Mucosa of descending colon (tissue), 3 donors: ENCODE data around the gene CTBP1. TPM values are rescaled to one million over a fixed set of nuclear protein-coding genes. Genes with fewer than 3 reads are reported as not detected.

Experiments used
- ATAC-seq: fragments of 200-7000 bp; cut with Tn5 transposase; one replicate; pipeline ENCODE4 v1.9.1; 2020; ENCODE audit warnings: mild to moderate bottlenecking, moderate library complexity
- DNase-seq, 3 donors: peaks; one replicate each; pipeline ENCODE4 v3.0.0-alpha.2; 2020
- H3K36me3 ChIP-seq: fragments of 200-600 bp; one replicate; pipeline ENCODE4 v1.8.0; 2021; ENCODE audit warnings: low read depth, mild to moderate bottlenecking
- H3K4me1 ChIP-seq: fragments of 200-600 bp; one replicate; pipeline ENCODE4 v1.8.0; 2021; ENCODE audit warnings: low read depth, mild to moderate bottlenecking
- H3K4me3 ChIP-seq: fragments of 200-600 bp; one replicate; pipeline ENCODE4 v1.8.0; 2021; ENCODE audit warnings: mild to moderate bottlenecking
- H3K9me3 ChIP-seq: fragments of 200-600 bp; one replicate; pipeline ENCODE4 v1.8.0; 2021; ENCODE audit warnings: mild to moderate bottlenecking
- intact Hi-C, 2 donors: fragments of 100-400 bp; cut with DNase I in 1 of 2; cut with micrococcal nuclease in 1 of 2; formaldehyde crosslinking; loops; one replicate each; pipeline versions ENCODE4 v1.11.0 to v1.11.1; 2022; cut with DNase I, micrococcal nuclease
- total RNA-seq, 3 donors: library from RNA; stranded (reverse); fragmentation: NEBNext Ultra II Directional in 2 of 3; extraction: Animal tissue kit (Norgen Biotek cat#: 25700) in 2 of 3; gene quantifications; one replicate each; pipeline versions ENCODE4 v1.2.1 to v1.2.4, GENCODE V29; 2021 to 2023
- TF ChIP-seq, protein P1 (sequence below): fragments of 200-600 bp; IDR thresholded peaks from one replicate; pipeline ENCODE4 v1.8.0; 2022; ENCODE audit warnings: antibody characterized with exemption, mild to moderate bottlenecking
- donor health status: DM: no; HTN: no; CAD: no; lungs with moderate emphysema.
- donor health status: DM: no; HTN: no; CAD: no.
- donor health status: DM: no; HTN: yes; CAD: no.

Gene CTBP1
- total RNA-seq, 3 donors from 2014 or later, result 151 to 188 (median 168) TPM

DNA sequence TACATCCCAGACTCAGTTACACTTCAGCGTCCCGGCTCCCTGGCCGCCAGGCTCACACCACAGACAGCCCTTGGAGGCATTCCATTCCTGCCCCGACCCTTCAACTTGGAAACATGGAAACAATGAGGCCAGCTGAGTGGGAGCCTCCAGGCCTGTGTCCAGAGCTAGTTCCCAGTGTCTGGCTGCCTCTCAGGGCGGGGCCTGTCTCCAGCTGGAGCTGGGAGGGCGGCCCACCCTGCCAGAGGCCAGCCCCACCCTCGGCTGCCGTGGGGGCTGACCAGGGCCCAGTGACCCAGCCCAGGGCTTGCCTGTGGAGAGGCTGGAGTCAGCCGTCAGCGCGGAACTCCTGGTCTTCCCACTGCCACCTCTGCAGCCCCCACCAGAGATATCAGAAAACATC lies 39.1 kb downstream of the CTBP1 start:
- H3K4me1 ChIP-seq, result peaks cover 40% of the 10 kb centered on the region
- DNase-seq, result peak in 2 of 3 donors; percentile 66 to 82
- peaks cover 9% of the 10 kb centered on the region for H3K36me3 ChIP-seq
- TF ChIP-seq, protein P1, sequence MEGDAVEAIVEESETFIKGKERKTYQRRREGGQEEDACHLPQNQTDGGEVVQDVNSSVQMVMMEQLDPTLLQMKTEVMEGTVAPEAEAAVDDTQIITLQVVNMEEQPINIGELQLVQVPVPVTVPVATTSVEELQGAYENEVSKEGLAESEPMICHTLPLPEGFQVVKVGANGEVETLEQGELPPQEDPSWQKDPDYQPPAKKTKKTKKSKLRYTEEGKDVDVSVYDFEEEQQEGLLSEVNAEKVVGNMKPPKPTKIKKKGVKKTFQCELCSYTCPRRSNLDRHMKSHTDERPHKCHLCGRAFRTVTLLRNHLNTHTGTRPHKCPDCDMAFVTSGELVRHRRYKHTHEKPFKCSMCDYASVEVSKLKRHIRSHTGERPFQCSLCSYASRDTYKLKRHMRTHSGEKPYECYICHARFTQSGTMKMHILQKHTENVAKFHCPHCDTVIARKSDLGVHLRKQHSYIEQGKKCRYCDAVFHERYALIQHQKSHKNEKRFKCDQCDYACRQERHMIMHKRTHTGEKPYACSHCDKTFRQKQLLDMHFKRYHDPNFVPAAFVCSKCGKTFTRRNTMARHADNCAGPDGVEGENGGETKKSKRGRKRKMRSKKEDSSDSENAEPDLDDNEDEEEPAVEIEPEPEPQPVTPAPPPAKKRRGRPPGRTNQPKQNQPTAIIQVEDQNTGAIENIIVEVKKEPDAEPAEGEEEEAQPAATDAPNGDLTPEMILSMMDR, result no peak
- peak; percentile 26 for ATAC-seq
- intact Hi-C loops, result no loop called here
- no peaks in the 10 kb centered on the region for H3K9me3 ChIP-seq
- H3K4me3 ChIP-seq, result no peak overlapping the region

DNA sequence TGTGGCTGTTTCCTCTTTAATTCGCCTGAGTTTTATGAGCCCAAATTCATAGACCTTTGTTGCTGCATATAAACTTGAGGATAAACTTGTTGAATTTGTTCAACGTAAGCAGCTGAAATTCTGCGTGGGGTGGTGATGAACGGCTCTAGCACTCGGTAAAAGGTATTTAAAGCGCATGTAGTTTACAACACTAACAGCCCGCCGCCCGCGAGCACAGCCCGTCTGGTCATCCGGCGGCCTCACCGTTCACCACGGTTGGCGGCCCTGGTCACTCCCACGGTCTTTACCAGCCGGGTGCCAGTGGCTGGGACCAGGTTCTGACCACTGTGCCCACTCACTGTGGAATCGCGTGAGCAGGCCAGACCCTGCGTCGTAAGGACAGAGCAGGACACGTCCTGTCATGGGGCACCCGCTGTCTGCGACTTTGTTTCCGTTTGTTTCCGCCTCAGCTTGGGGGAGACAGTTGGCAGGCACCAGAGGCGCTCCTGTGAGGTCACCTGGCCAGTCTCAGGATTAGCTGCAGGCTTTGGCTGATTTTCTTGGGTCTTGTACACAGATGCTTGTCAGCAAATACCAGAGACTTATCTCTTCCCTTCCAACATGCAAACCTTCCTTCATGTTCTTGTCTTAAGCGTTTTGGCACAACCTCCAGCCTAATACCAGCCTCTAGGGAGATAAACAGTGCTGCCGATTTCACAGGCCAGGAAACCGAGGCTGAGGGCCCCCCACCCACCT lies 39.8 kb downstream of the CTBP1 start:
- ATAC-seq (peak; percentile 2), DNase-seq (peak in 2 of 3 donors; percentile 39 to 61)
- Histone ChIP-seq H3K4me3 (no peak overlapping the region), H3K9me3 (no peaks in the 10 kb centered on the region), H3K36me3 (peaks cover 6% of the 10 kb centered on the region), H3K4me1 (peaks cover 46% of the 10 kb centered on the region)
- intact Hi-C loops, result no loop called here
- TF ChIP-seq, protein P1, result no peak

DNA sequence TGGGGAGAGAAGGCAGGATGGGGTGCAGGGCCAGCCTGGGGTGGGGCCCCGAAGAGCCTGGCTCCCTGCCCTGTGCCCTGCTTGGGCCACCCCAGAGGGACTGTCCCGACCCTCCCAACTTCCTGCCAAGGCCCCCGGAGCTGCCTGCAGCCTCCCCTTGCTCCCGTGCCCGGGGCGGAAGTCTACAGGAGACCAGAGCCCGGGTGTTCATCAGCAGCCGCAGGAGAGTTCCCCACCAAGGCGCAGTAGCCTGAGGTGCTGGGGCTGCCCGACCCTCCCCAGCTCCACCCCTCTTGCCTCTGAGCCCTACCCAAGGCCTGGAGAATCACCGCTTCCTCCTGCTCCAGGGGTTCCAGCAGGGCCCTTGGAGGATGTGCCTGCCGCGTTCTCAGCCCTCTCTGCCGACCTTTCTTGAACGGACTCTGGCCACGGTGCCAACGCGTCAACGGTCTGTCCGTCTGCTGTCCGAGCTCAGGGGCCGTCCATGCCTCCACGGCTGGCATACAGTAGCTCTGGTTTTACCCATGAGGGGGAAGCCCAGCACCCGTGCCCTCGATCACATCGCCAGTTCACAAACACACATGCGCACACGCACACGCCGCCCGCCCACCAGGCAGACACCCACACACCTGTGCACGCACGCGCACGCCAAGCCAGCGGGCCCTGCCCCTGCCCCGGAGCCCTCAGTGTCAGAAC lies 40.5 kb downstream of the CTBP1 start:
- peaks cover 50% of the 10 kb centered on the region for H3K4me1 ChIP-seq
- peak; percentile 37 for ATAC-seq
- intact Hi-C loops, result no loop called here
- no peaks in the 10 kb centered on the region for H3K9me3 ChIP-seq
- no peak overlapping the region for H3K4me3 ChIP-seq
- TF ChIP-seq, protein P1, result no peak
- H3K36me3 ChIP-seq, result peaks cover 6% of the 10 kb centered on the region
- peak in 2 of 3 donors; percentile 53 to 72 for DNase-seq

DNA sequence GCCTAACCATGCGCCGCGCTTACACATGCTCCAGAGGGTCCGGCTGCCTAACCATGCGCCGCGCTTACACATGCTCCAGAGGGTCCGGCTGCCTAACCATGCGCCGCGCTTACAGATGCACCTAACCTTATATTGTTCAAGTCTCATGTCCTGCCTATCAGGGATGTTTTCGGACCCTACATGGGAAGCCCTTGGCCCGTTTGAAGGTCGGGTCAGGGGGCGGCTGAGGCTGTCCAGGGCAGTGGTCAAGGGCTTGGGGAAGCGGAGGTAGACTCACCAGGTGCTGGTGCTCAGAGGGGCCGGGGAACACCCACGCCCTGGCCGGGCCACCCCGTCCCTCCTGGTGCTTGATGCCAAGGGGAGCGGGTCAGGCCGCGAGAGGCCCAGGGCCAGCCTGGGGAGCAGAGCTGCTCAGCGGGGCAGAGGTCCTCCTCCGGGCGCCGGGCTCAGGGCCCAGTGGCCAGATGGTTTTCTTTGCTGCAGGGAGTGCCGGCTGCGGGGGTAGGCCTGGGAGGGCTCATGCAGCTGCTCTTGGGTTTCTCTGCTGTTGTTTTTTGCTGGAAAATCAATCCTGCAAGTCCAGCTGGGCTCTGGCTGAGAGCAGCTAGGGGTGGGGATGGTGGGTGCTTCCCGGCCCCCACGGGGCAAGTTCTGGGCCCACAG lies 41.2 kb downstream of the CTBP1 start:
- ATAC-seq (peak; percentile 30), DNase-seq (peak; percentile 59 to 77 (median 61))
- Histone ChIP-seq H3K4me1 (peaks cover 52% of the 10 kb centered on the region), H3K9me3 (no peaks in the 10 kb centered on the region), H3K36me3 (peaks cover 4% of the 10 kb centered on the region), H3K4me3 (no peak overlapping the region)
- TF ChIP-seq, protein P1, result no peak
- intact Hi-C loops, result no loop called here

DNA sequence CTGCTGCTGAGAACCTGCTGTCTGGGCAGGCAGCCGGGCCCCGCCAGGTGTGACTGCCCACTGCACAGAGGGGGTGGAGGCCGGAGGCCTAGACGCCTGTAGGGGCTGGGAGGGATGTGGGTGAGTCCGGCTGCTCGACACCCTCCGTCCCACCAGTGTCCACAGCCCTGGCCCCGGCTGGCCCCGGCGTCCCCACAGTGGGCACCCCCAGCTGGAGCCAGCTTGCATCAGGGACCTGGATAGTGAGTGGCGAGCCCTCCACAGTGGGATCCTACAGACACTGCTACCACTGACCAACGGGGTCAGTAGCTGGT lies 41.8 kb downstream of the CTBP1 start:
- TF ChIP-seq, protein P1, result no peak
- ATAC-seq, result no peak
- intact Hi-C loops, result no loop called here
- Histone ChIP-seq H3K9me3 (no peaks in the 10 kb centered on the region), H3K4me3 (no peak overlapping the region), H3K4me1 (peaks cover 56% of the 10 kb centered on the region), H3K36me3 (no peaks in the 10 kb centered on the region)
- DNase-seq, result no peak
